ENCODE results near the gene CZIB.

DNA sequence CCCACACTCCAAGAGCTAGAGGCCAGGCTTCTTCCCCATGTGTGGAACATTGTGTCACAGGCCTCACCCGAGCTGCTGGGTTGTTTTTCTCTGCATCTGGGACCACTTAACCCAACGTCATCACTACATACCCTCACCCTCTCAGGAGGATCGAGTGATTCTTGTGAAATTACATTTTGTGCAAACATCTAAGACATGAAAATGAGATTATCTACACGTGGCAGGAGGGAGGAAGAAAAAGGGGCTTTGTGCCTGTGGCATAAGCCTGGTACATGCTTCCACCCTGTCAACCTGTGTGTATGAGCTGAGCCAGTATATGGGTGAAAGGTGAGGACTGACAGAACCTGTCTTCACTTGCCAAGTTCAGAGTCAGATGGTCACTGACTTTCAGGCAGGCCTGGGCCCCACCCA is 22.2 kb downstream of the CZIB start:
- TF ChIP-seq POLR2AphosphoS5 (IDR thresholded peaks at IDR 0.05) (no peak), RAD21 (conservative IDR thresholded peaks at IDR 0.05) (no peak), TAF1 (IDR thresholded peaks at IDR 0.05; ENCODE audit: low read depth) (no peak), EZH2 (IDR thresholded peaks at IDR 0.05; ENCODE audit: borderline replicate concordance, insufficient read depth, low read length, poor library complexity, severe bottlenecking) (no peak), SMC3 (conservative IDR thresholded peaks at IDR 0.05; ENCODE audit: poor library complexity) (no peak), EP300 (conservative IDR thresholded peaks at IDR 0.05; ENCODE audit: poor library complexity, severe bottlenecking) (no peak), MXI1 (conservative IDR thresholded peaks at IDR 0.05; ENCODE audit: poor library complexity, severe bottlenecking) (no peak)
- TF ChIP-seq, protein P1, sequence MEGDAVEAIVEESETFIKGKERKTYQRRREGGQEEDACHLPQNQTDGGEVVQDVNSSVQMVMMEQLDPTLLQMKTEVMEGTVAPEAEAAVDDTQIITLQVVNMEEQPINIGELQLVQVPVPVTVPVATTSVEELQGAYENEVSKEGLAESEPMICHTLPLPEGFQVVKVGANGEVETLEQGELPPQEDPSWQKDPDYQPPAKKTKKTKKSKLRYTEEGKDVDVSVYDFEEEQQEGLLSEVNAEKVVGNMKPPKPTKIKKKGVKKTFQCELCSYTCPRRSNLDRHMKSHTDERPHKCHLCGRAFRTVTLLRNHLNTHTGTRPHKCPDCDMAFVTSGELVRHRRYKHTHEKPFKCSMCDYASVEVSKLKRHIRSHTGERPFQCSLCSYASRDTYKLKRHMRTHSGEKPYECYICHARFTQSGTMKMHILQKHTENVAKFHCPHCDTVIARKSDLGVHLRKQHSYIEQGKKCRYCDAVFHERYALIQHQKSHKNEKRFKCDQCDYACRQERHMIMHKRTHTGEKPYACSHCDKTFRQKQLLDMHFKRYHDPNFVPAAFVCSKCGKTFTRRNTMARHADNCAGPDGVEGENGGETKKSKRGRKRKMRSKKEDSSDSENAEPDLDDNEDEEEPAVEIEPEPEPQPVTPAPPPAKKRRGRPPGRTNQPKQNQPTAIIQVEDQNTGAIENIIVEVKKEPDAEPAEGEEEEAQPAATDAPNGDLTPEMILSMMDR (IDR thresholded peaks at IDR 0.05; ENCODE audit: poor library complexity, severe bottlenecking) = no peak
- TF ChIP-seq, protein P2, sequence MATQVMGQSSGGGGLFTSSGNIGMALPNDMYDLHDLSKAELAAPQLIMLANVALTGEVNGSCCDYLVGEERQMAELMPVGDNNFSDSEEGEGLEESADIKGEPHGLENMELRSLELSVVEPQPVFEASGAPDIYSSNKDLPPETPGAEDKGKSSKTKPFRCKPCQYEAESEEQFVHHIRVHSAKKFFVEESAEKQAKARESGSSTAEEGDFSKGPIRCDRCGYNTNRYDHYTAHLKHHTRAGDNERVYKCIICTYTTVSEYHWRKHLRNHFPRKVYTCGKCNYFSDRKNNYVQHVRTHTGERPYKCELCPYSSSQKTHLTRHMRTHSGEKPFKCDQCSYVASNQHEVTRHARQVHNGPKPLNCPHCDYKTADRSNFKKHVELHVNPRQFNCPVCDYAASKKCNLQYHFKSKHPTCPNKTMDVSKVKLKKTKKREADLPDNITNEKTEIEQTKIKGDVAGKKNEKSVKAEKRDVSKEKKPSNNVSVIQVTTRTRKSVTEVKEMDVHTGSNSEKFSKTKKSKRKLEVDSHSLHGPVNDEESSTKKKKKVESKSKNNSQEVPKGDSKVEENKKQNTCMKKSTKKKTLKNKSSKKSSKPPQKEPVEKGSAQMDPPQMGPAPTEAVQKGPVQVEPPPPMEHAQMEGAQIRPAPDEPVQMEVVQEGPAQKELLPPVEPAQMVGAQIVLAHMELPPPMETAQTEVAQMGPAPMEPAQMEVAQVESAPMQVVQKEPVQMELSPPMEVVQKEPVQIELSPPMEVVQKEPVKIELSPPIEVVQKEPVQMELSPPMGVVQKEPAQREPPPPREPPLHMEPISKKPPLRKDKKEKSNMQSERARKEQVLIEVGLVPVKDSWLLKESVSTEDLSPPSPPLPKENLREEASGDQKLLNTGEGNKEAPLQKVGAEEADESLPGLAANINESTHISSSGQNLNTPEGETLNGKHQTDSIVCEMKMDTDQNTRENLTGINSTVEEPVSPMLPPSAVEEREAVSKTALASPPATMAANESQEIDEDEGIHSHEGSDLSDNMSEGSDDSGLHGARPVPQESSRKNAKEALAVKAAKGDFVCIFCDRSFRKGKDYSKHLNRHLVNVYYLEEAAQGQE (IDR thresholded peaks at IDR 0.05; ENCODE audit: borderline replicate concordance) = no peak
